ENCODE measurements around the gene CLSTN3.
"Not testable (repeated sequence)": the region's sequence is repeated elsewhere in the genome, so short reads cannot be mapped to it uniquely, and the experiment has no call there.

Gene CLSTN3

DNA sequence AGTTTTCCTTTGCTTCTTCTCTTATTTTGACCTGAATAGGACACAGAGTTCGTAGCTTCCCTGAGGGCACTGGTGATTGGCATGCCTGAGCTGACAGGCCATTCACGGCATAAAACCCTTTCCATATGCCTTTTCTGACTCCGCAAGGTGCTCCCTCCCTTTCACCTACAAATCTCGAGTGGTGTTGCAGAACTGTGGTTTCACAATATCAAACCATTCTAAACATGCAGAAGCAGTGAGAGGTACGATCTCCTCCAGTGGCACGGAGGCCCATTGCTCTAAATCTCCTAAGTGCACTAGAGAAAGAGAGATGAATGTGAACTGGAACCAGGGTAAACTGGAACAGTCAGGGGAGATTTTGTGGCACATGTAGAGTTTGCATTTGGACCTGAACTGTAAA lies 23.9 kb downstream of the CLSTN3 start:
- DNase-seq = no peak

DNA sequence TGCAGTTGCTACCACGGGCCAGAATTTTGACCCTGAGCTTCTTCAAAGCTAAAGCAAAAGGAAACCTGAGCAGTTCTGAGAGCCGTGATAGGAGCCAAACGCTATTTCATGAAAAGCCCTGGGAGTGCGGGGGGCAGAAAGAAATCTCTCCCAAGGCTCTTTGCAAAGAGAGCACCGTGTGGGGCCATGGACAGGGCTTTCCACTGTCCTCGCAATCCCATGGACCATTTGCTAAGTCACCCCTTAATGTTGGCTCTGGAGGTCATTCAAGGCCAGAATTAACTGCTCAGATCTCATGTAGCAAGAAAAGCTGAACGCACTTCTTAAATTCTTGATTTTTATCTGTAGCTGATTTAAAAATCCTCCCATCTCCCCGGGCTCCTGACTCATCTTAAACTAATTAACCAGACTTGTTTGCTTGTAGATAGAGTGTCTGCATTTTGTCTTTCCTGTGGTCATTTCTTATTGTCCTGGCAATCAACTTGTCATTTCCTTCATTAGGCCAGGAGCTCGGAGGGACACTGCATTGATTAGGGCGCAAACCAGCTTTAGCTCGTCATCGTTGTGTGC lies 24.8 kb downstream of the CLSTN3 start:
- DNase-seq = no peak

DNA sequence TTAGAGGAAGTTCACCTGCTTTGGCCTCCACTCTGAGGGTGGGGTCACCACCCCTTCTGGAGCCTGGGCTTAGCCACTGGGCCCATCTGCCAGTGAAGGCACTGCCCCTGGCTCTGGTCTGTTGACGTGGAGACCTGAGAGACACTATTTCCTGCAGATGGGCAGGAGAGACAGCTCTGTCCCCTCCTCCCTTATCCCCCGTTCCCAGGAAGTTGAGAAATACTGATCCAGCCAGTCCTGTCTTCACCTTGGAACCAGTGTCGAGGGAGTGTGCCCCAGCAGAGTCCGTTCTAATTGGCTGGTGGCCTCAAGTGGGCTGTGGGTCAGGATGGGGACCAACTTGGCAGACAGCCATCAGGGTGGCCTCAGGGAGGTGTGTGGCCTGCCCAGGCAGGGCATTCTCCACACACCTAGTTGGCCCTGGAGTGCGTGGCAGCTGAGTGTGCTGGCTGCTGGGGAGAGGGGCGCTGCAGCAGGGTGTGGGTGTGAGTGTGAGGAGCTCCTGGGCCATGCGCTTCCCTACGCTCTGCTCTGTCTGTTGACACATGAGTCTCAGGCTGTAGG lies 25.4 kb downstream of the CLSTN3 start:
- DNase-seq = no peak

DNA sequence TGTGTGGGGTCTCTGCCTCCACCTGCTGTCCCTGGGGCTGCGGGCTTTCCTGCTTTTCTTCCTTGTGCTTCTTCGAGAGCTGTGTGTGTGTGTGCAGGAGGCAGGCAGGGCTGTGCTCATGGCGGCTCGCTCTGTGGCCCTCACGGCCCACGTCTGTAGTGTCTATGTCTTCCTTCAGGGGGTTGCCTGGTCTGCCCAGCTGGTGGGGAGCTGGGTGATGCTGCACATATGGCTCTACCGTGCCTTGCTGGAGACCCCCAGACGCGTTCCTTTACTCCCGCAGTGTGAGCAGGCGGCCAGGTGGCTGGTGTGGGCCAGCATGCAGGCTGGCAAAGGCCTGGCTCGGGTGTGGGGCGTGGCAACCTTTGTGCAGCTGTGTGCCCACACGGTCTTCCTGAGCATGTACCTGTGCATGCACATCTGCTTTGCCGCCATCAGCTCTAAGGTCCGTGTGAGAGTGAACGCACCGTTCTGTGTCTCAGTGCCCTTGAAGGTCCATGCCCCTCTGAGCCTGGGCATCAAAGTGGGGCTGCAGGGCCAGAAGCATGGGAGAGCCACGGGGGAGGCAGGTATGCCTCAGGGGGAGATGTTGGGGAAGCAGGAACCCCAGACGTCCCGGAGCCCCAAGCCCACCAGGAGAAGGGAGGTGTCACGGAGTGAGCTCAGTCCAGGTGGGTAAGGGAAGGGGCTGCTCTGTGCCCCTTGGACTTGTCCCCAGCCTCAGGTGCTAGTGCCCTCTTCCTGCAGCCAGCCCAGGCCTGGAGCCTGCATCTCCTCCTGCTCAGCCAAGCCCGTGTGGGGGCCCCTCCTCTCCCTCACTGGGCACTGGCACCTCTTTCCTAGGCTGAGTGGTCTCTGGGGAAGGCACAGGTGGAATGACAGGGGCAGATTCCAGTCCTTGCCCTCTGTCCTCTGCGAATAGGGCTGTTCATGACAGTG lies 26.4 kb downstream of the CLSTN3 start:
- no peak for DNase-seq

DNA sequence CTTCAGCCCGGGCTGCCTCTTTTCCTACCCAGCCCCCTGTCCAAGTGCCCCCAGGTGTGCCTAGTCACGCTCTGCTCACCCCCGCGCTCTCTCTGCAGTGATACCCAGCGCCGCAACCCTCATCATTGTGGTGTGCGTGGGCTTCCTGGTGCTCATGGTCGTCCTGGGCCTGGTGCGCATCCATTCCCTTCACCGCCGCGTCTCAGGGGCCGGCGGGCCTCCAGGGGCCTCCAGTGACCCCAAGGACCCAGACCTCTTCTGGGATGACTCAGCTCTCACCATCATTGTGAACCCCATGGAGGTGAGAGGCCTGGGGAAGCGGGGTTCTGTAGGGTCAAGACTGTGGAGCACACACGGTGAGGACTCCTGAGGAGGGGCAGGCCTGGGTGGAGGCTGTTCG lies 27.2 kb downstream of the CLSTN3 start:
- DNase-seq = no peak

DNA sequence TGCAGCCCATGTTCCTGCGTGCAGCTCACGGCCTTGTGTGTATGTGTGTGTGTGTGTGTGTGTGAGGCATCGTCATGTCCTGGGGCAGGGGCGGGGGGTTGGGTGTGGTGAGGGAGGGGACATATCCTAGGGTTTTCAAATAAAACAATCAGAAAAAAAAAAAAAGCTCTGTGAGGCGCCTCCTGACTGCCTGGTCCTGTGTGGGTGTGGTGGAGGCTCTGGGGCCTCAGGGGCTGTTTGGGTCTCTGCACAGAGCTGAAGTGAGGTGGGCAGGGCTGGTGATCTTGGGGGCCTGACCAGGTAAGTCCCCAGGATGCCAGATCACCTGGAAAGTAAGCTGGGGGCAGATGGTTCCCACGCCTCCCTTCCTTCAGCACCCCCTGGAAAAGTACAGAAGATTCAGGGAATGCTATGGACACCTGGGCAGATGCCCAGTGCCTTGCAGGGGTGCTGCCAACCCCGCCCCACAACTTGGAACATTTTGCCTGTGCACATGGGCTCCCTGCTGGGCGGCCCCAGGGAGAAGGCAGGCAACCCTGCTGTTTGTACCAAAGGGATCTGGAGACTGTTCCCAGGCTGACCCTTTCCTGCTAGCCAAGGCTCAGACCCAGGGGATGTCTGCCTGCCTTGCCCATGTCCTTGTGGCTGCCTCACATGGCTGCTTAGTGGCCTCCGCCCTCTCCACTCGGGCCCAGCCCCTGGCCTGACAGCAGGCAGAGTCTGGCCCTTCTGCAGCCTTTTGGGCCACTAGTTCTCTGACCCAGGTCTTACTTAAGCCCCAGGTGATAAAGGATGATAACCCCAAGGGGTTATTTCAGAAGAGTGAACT lies 28.8 kb downstream of the CLSTN3 start:
- DNase-seq = no peak

DNA sequence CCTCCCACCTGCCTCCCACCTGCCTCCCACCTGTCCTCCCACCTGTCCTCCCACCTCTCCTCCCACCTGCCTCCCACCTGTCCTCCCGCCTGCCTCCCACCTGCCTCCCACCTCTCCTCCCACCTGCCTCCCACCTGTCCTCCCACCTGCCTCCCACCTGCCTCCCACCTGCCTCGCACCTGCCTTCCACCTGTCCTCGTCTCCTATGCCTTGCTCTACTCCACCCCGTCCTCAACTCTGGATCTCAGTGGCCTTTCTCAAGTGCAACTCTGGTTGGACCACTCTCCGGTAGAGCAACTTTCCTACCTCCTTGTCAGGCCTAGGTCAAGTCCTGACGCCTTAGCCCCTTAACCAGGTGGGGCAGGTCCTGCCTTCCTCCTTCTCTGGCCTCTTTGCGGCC lies 30.0 kb downstream of the CLSTN3 start:
- DNase-seq = no peak

DNA sequence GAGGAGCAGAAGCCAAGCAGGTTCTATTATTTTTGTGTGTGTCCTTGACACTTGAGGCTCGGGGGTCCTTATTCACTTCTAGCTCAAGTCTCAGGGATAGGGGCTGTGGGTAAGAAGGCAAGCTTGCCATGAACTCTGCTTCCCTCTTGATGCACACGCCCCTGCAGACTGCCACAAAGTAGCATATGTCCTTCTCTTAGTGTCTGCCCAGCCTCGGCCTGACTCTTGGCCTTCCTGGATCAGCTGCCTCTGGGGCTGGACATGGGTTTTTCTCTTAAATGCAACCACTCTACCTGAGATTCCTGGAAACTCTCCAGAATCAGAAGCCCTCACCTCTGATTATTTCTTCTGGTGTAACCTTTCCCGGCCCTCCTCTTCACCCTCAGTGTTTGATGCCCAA lies 31.2 kb downstream of the CLSTN3 start:
- no peak for DNase-seq

DNA sequence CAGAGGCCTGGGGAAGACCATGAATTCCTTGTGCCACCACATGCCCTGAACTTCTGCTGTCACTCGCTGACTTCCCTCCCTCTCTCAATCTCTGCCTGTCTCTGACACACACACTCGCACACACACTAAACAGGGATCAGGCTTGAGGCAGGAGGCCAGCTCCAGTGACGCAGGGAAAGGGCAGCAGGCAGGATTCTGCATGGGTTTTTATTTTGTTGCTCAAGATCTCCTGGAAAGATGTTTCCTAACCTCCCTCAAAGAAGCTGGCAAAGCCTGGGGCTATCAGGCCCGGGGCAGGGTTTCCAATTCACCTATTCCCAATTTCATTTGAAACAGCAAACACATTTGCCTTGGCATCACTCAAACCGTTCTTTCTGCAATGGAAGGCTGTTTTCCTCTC lies 31.6 kb downstream of the CLSTN3 start:
- no peak for DNase-seq

DNA sequence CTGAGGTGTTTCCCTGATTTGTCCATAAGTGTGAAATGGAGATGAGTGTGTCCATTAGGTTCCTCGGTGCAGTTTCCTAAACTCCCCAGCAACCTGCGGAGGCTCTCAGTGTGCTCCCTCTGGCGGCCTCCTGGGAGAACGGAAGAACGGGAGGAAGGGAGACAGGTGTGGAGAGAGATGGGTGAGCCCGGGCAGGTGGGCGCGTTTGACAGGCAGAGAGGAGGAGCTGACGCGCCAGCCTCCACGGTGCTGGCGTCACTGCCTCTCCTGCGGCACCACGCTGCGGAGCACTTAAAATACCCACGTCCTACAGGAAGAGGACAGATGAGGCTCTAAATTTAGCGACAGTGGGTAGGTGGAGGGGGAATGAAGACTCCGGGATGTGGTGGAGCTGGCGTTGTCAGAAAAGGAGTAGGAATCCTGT lies 32.5 kb downstream of the CLSTN3 start:
- no peak for DNase-seq

DNA sequence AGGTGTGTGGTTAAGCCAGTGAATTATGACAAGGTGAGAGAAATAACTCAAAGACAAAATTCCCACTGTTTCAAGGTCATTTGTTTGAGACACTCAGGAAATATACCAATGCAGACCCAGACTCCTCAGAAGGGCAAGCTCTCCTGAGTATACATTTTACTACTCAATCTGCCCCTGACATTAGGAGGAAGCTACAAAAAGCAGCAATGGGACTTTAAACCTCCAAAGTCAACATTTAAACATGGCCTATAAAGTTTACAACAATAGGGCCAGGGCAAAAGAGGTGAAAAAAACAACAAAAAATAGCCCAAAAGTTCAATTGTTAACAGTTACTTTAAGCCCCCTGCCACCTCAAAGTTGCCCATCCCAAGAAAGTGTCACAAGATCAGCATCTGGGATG lies 39.8 kb downstream of the CLSTN3 start:
- DNase-seq = no peak

DNA sequence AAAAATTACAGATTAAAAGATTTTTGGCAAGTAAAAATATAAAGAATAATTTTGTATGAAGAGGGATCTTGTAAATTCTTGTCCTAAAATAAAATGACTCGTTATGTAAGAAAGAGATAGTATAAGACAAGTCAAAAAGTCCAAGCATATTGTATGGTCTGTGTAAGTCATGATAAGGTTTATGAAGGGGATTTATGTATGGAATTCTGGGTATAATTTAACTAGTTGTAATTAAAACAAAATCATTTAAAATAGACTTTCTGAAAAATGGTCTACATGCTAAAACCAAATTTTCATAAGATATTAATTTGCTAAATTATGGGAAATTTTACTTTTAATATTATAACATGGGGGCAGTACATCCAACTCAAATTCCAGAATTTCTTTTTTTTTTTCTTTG lies 41.7 kb downstream of the CLSTN3 start:
- no peak for DNase-seq

DNA sequence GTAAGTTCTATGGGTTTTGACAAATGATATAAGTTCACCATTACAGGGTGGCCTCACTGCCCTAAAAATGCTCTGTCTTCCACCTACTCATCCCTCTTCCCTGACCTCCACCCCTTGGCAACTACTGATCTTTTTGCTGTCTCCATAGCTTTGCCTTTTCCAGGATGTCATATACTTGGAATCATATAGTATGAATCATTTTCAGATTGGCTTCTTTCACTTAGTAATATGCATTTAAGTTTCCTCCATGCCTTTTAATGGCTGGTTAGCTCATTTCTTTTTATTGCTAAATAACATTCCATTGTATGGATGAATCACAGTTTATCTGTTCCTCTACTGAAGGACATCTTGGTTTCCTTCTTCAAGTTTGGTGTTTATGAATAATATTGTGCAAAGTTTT lies 45.3 kb downstream of the CLSTN3 start:
- DNase-seq = no peak

DNA sequence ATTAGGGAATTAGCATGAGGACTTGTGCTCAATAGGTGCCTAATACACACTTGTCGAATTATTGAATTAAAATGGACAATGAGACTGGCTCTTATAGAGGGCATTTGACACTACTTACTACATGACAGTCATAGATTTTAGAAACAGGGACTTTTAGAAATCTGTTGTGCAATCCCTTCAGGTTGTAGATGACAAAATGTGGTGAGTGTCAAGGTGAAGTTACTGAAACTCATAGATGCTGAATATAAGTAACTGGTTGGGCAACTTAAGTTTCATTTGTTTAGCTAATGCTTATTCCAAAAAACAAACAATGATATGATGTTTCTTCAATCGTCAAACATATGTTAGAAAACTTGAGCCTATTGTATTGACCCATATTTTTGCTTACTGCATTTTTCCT lies 46.4 kb downstream of the CLSTN3 start:
- DNase-seq = no peak

DNA sequence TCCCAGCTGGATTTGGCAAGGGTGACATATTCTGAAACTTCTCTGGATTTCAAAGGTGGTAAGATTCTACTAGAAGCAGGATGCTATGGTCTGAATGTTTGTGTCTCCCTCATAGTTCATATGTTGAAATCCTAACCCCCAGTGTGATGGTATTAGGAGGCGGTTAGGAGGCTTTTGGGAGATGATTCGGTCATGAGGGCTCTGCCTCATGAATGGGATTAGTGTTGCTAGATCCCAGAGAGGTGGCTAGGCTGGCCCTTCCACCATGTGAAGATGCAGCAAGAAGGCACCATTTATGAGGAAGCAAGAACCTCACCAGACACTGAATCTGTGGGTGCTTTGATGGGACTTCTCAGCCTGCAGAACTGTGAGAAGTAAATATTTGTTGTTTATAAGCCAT lies 48.3 kb downstream of the CLSTN3 start:
- DNase-seq = no peak

DNA sequence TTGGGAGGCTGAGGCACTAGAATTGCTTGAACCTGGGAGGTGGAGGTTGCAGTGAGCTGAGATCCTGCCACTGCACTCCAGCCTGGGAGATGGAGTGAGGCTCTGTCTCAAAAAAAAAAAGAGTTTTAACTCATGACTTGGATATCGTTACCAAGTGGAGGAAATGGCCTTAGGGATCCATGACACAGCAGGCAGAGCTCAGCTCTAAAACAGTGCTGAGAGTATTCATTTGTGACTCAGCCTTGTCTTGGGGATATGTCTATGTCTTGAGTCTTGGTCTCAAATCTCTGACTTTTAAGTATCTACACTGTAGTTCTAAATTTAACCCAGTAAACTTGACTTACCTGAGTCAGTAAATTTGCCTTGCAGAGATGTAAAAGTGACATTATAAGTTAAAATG lies 50.5 kb downstream of the CLSTN3 start:
- no peak for DNase-seq

DNA sequence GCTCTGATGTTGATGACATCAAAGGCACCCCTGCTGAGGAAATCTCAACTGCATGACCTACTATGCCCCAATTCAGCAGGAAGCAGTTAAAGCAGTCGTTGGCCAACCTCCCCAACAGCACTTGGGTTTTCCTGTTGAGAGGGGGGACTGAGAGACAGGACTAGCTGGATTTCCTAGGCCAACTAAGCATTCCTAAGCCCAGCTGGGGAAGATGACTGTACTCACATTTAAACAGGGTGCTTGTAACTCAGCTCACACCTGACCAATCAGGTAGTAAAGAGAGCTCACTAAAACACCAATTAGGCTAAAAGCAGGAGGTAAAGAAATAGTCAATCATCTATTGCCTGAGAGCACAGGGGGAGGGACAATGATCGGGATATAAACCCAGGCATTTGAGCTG lies 55.9 kb downstream of the CLSTN3 start:
- not testable (repeated sequence) for DNase-seq

DNA sequence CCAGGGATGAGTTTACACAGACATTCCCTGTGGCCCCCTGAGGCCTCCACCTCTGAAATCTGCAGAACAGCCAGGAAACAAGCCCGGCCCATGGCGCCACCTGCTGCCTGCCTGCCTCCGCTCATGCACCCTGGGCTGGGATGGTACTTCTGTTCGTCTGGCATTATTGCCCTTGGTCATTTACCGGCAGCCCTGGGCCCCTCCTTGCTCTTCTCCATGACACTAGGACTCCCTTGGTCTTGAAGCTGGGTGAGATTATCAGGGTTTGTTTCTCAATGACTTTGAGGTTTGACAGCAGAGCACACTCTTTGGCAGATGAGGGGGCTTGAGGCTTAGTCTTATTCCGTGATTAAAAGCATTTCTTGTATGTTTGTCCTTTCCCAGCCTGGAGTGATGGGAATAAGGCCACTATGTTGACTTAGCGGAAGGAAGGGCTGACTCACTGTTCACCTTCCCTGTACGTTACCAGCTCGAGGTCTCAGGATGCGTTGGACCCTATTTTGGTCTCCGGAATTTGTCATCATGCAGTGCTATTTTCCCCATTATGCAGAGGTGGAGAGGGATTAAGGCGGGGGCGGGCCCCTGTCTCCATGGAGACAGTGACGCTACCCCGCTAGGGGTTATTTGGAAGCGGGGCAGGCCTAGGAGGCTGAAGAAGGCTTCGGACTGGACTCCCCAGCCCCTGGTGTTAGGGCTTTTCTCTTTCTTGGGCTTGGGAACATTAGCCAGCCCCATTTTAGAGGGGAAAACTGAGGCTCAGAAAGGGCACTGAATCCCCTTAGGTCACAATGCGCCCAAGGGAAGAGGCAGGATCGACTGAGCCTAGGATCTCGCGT lies 58.6 kb downstream of the CLSTN3 start:
- peak; percentile 60 for DNase-seq

DNA sequence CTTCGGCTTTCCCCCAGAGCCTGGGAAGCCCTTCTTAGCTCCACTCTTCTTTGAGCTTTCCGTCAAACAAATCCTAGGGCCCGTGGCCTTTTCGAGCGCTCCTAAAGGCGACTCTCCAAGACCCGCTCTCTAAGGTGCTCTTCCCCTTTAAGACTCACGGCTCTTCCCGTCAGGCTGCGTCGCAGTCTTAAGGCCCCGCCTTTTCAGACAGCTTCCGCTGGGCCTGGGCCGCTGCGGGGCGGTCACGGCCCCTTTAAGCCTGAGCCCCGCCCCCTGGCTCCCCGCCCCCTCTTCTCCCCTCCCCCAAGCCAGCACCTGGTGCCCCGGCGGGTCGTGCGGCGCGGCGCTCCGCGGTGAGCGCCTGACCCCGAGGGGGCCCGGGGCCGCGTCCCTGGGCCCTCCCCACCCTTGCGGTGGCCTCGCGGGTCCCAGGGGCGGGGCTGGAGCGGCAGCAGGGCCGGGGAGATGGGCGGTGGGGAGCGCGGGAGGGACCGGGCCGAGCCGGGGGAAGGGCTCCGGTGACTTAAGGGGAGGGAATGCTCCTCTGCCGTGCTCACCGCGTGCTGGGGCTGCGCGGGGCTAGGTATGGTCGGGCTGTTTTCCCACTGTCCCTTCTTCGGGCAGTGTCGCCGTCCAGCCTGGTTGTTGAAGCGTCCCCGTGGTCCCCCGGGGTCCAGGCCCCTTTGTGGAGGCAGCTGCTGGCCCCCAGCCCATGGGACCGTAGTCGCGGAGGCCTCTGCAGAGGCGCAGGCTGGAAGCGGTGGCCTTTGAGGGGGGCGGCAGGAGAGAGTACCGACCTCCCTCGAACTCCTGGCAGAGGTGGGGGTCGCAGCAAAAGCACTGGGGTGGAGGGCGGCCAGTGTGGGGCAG lies 59.5 kb downstream of the CLSTN3 start, which contains the start of gene PEX5:
PEX5 (plus strand) TSS at position 289 of the 870 bp plus-strand sequence. CDS start 692 bp downstream, outside the sequence.
- DNase-seq = peak; percentile 86

DNA sequence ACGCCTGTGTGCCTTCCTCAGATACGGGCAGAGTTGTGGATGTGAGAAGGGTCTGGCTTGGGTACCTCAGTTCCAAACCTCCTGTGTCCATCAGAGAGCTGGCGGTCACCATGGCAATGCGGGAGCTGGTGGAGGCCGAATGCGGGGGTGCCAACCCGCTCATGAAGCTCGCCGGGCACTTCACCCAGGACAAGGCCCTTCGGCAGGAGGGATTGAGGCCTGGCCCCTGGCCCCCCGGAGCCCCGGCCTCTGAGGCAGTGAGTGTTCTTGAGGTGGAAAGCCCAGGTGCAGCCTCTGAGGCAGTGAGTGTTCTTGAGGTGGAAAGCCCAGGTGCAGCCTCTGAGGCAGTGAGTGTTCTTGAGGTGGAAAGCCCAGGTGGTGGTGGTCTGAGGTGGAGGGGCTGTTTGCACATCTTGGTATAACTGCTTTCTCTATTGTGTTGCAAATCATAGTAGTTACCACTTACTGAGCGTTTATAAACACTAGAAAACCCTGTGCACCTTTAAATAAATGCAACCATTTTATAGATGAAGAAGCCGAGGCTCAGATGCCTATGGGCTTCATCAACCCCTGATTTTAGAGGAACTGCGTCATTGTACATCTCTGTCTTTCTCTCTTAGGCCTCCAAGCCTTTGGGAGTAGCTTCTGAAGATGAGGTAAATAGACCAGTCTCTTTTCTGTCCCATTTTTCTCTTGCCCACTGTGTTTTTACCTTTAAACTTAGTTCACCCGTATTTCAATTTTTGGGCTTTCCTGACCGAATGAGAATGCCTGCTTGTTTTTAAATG lies 60.3 kb downstream of the CLSTN3 start:
- DNase-seq = no peak
